Posterior vena cava (tissue), 2 donors: ENCODE results near the gene INCA1. TPM values are rescaled to one million over a fixed set of nuclear protein-coding genes. Genes with fewer than 3 reads are reported as not detected.

Experiments
- DNase-seq: peaks from one replicate; pipeline ENCODE4 v3.0.0-alpha.2; 2020; ENCODE audit warnings: low spot score
- intact Hi-C, 2 donors: fragments of 100-400 bp; cut with DNase I; formaldehyde crosslinking; loops; one replicate each; pipeline versions ENCODE4 v1.14.1 to v1.14.2; 2022 to 2023
- total RNA-seq, 2 donors: library from RNA; stranded (reverse); fragmentation: NEBNext Ultra II Directional; extraction: Animal tissue kit (Norgen Biotek cat#: 25700); gene quantifications; one replicate each; pipeline ENCODE4 v1.2.1, GENCODE V29; 2021
- donor health status: DM: yes; HTN: yes; CAD: no.
- donor health status: DM: yes; HTN: yes; CAD: no.

The INCA1 gene
- total RNA-seq, 2 donors from 2014 or later: 0.60 to 1.3 TPM

GRCh38 chr17:4973256-4974114, 23.8 kb downstream of the INCA1 start:
- no peak for DNase-seq
- intact Hi-C loops: no loop called here

GRCh38 chr17:4972752-4973151, 24.6 kb downstream of the INCA1 start:
- intact Hi-C loops: no loop called here
- DNase-seq: no peak

- DNase-seq: no peak
- intact Hi-C loops: no loop called here
Measured at GRCh38 chr17:4972322-4972721, 25.0 kb downstream of the INCA1 start.

- intact Hi-C loops: no loop called here
- DNase-seq: no peak
Measured at GRCh38 chr17:4971826-4972225, 25.5 kb downstream of the INCA1 start.

DNA sequence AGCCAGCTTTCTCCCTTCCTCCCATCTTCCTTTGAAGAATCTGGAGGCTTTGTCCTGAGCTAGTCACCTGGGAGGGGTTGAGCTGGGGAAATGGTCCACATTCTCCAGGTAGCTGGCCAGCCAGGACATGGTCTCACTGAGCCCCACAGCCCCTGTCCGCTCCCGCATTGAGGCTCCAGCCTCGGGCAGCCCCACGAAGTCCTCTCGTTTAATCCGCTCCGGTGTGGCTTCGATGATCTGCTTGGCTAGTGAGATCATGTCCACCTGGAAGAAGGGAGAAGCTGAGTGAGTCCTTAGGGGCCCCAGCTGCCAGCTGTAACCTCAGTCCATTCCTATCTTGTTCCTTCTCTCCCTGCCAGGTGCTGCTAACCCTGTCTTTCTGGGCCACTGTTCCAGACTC, 27.0 kb downstream of the INCA1 start:
- intact Hi-C loops: no loop called here
- no peak for DNase-seq

GRCh38 chr17:4969551-4970173, 27.7 kb downstream of the INCA1 start:
- intact Hi-C loops: no loop called here
- no peak for DNase-seq

- intact Hi-C loops: no loop called here
- no peak for DNase-seq
Measured at GRCh38 chr17:4969047-4969550, 28.2 kb downstream of the INCA1 start.

DNA sequence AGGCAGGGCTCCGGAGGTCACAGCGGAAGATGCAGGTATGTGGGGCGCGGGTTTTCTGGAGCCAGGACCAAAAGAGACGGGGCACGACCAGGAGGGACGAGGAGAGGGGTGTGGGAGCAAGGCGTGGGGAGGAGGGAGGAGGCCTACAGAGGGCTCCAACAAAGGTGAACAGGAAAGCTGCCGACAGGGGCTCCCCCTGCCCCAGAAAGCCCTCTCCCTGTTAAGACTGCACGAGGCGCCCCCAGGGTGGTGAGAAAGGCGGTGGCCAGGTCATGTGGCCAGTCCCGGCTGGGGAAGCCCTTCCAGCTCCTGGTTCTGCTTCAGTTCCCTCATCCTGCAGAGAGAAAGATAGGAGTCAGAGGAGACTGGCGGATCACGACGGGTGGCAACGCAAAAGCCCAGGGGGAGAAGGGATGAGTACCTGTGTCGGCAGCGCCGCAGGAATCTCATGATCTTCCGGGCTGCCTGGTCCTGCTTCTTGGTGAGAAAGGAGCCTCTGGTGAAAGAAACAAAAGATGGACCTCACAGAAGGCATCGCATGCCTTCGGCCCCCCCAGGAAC, 28.8 kb downstream of the INCA1 start:
- no peak for DNase-seq

DNA sequence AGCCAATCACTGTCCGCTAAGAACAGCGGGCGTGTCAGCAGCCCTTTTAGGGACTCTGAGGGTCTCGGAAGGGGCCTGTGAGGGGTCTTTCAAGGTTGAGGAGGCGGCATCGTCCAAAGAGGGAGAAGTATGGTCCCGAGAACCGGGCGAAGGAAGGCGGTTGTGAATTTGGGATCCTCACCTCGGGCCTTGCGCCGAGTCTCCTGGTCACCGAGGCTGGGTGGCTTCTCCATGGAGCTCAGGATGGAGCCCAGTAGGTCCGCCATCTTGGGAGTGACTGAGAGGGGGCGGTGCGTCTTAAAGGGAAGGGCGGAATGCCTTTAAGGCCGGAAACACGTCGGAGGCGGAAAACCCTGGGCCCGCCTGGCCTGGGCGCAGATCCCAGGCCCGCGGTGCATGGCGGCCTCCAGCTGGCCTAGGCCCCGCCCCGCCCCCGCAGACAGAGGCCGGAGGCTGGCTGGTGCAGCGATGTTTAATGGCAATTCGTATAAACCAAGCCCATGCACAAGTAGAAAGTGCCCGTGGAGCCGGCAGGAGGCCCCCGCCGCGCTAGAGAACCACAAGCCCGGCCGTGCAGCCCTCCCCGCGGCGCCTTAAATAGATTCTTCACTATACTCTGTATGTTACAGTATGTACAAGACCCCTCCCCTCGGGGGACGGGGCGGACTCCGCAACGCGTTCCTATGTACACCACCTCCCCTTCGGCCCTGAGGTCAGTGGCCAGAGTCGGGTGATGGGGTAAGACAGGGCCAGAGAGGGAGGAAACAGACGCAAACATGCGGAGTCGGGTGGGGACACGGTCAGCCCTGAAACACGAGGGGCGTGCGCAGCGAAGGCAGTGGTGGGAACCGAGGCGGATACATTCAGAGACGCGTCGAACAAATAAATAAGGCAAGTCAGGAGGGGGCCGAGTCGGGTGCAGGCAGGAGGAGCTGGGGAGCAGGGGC, 29.5 kb downstream of the INCA1 start, which contains the start of gene SPAG7:
Gene SPAG7, minus strand, starts transcription at position 279 of the 947 bp plus-strand sequence. Its CDS starts 13 bp downstream, at position 266.
- peak; percentile 98 for DNase-seq
- intact Hi-C loops: no loop called here

More for the DNA sequence above, 28.8 kb downstream of the INCA1 start:
- intact Hi-C loops: no loop called here

- intact Hi-C loops: no loop called here
Measured at GRCh38 chr17:4966844-4967538, 30.3 kb downstream of the INCA1 start.

GRCh38 chr17:4965311-4965986, 31.9 kb downstream of the INCA1 start:
- intact Hi-C loops: no loop called here
- no peak for DNase-seq

More at GRCh38 chr17:4966844-4967538, 30.3 kb downstream of the INCA1 start:
- peak; percentile 99 for DNase-seq

DNA sequence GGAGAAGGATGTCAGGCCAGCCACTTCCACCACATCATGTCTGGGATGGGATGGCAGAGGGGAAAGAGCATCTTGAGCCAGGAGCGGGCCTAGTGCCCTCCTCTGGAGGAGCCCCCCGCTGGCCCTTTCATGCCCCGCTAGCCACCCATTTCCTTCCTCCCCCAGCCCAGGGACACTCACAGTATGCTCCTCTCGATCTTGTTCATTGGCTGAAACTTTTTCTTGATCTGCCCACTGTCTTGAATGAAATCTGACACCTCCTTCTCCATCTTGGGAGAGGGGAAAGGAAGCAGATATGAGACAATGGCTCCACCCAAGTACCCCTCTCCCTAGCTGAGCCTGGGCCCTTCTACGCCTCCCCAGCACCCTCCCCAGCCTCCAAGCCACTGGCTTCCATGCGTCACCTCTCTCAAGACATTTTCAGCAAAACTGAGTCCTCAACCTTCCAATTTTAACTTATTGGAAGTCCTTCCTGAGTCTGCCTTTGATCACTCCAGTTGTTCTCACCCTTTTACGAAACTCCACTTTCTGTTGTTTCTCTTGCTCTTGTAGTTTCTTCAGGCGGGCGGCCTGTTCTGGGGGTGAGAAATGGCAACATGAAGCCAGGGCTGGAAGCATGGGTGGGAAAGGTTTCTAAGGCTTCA, 36.9 kb downstream of the INCA1 start:
- intact Hi-C loops: no loop called here
- no peak for DNase-seq

- DNase-seq: no peak
- intact Hi-C loops: loop anchor here in 1 of 2 donors (10.0 kb wide), 1 partner anchor 235 kb away; the partner anchor contains the start of gene ZNF594
Measured at GRCh38 chr17:4959261-4959965, 37.9 kb downstream of the INCA1 start.

- intact Hi-C loops: loop anchor here in 1 of 2 donors (10.0 kb wide), 1 partner anchor 237 kb away; the partner anchor contains the start of gene ZNF594
- DNase-seq: no peak
Measured at GRCh38 chr17:4958102-4958501, 39.2 kb downstream of the INCA1 start.

- no peak for DNase-seq
- intact Hi-C loops: loop anchor here in 1 of 2 donors (10.0 kb wide), 1 partner anchor 238 kb away; the partner anchor contains the start of gene ZNF594
Measured at GRCh38 chr17:4956493-4957061, 40.7 kb downstream of the INCA1 start.

DNA sequence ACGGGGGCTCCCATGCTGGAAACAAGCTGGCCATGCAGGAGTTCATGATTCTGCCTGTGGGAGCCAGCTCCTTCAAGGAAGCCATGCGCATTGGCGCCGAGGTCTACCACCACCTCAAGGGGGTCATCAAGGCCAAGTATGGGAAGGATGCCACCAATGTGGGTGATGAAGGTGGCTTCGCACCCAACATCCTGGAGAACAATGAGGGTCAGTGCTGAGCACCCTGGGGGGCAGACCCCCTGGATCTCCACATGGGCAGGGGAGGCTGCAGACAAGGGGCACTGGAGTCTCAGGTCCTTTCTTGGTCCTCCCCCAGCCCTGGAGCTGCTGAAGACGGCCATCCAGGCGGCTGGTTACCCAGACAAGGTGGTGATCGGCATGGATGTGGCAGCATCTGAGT, 42.2 kb downstream of the INCA1 start:
- DNase-seq: no peak
- intact Hi-C loops: loop anchor here in 1 of 2 donors (10.0 kb wide), 1 partner anchor 240 kb away; the partner anchor contains the start of gene ZNF594
